Small intestine (tissue), 7 donors: Measurements from ENCODE around the gene RUNX2. TPM values are rescaled to one million over a fixed set of nuclear protein-coding genes. Genes with fewer than 3 reads are reported as not detected.
A peak's percentile ranks its signal among the peaks of the same experiment; 100 is the strongest.

Experiments
- DNase-seq, 2 donors: peaks; one replicate each; pipeline versions ENCODE4 v3.0.0 to v3.0.0-alpha.2; 2013
- FAIRE-seq: peaks from 2 replicates; lab custom pipeline; 2012; peaks lifted over from hg19 to GRCh38; lab: Jason Lieb, UNC
- H3K27ac ChIP-seq, 3 donors: one replicate each; pipeline ENCODE4 v1.5.1; 2013; ENCODE audit warnings: low read length in 2 of 3, mild to moderate bottlenecking in 2 of 3, control low read depth in 1 of 3, inconsistent platforms in 1 of 3, low read depth in 1 of 3, moderate library complexity in 1 of 3
- H3K27me3 ChIP-seq, 3 donors: one replicate each; pipeline ENCODE4 v1.6.1; 2013; ENCODE audit warnings: low read length in 3 of 3, inconsistent platforms in 1 of 3; ENCODE audit not compliant: control insufficient read depth in 3 of 3, insufficient read depth in 3 of 3
- H3K36me3 ChIP-seq, 3 donors: one replicate each; pipeline ENCODE4 v1.6.1; 2013; ENCODE audit warnings: low read length in 3 of 3, inconsistent platforms in 1 of 3, low read depth in 1 of 3, mild to moderate bottlenecking in 1 of 3, moderate library complexity in 1 of 3; ENCODE audit not compliant: control insufficient read depth in 3 of 3, insufficient read depth in 2 of 3
- H3K4me1 ChIP-seq, 3 donors: one replicate each; pipeline ENCODE4 v1.6.1; 2013; ENCODE audit warnings: low read length in 2 of 3, inconsistent platforms in 1 of 3, low read depth in 1 of 3, mild to moderate bottlenecking in 1 of 3, moderate library complexity in 1 of 3; ENCODE audit not compliant: control insufficient read depth in 3 of 3, insufficient read depth in 2 of 3
- H3K4me3 ChIP-seq, 3 donors: one replicate each; pipeline ENCODE4 v1.5.1; 2013; ENCODE audit warnings: low read length in 3 of 3, control low read depth in 1 of 3, inconsistent platforms in 1 of 3, low read depth in 1 of 3, mild to moderate bottlenecking in 1 of 3, moderate library complexity in 1 of 3
- H3K9me3 ChIP-seq, 2 donors: one replicate each; pipeline ENCODE4 v1.6.1; 2013; ENCODE audit warnings: low read depth in 1 of 2, low read length in 1 of 2; ENCODE audit not compliant: control insufficient read depth in 2 of 2, insufficient read depth in 1 of 2
- WGBS, 3 donors: extraction: QIAGEN DNeasy Blood & Tissue Kit; methylation state at CpG; one replicate each; pipeline ENCODE4 v1.1.7; 2013; 5-methylcytosine and 5-hydroxymethylcytosine counted together
- polyA plus RNA-seq, 4 donors: library from polyadenylated mRNA; stranded (reverse) in 3 of 4; unstranded in 1 of 4; fragments of 200-250 nt in 3 of 4; fragments of 120-200 nt in 1 of 4; gene quantifications; one replicate each; pipeline versions ENCODE4 v1.2.1 to v1.2.3, GENCODE V29; 2013
- donor health status: healthy with polysubstance abuse.
- donor health status: control.
- donor health status: control.
- donor health status: Bipolar disorder and iron deficiency.
- donor health status: healthy.

RUNX2 gene
- polyA plus RNA-seq, 4 donors = under 0.01 to 2.5 (median 0.94) TPM

GRCh38 chr6:45366534-45366933 lies 38.4 kb downstream of the RUNX2 start:
- no peak for FAIRE-seq
- no peak overlapping the region for H3K27ac ChIP-seq
- 90 to 96% (median 94%) methylated on average over 1 of the region's 1 CpG for WGBS, 3 donors
- no peaks in the 10 kb centered on the region for H3K27me3 ChIP-seq
- no peaks in the 10 kb centered on the region for H3K4me1 ChIP-seq
- peaks cover 0 to 2% (median 2%) of the 10 kb centered on the region in 3 donors for H3K36me3 ChIP-seq
- no peaks in the 10 kb centered on the region for H3K9me3 ChIP-seq
- no peak overlapping the region for H3K4me3 ChIP-seq
- DNase-seq = peak in 1 of 2 donors; percentile 19

GRCh38 chr6:45367999-45368398 lies 39.9 kb downstream of the RUNX2 start:
- H3K9me3 ChIP-seq = no peaks in the 10 kb centered on the region
- H3K27me3 ChIP-seq = no peaks in the 10 kb centered on the region
- H3K4me3 ChIP-seq = no peak overlapping the region
- peaks cover 0 to 2% (median 0%) of the 10 kb centered on the region in 3 donors for H3K4me1 ChIP-seq
- H3K27ac ChIP-seq = no peak overlapping the region
- DNase-seq = no peak
- no peaks in the 10 kb centered on the region for H3K36me3 ChIP-seq
- FAIRE-seq = no peak

GRCh38 chr6:45369870-45370269 lies 41.7 kb downstream of the RUNX2 start:
- no peak overlapping the region for H3K27ac ChIP-seq
- WGBS, 3 donors = 87 to 100% (median 92%) methylated on average over 1 of the region's 1 CpG
- no peaks in the 10 kb centered on the region for H3K36me3 ChIP-seq
- H3K4me1 ChIP-seq = peaks cover 0 to 2% (median 0%) of the 10 kb centered on the region in 3 donors
- no peak for DNase-seq
- H3K27me3 ChIP-seq = no peaks in the 10 kb centered on the region
- no peak overlapping the region for H3K4me3 ChIP-seq
- no peak for FAIRE-seq
- H3K9me3 ChIP-seq = no peaks in the 10 kb centered on the region

- Histone ChIP-seq H3K27ac (no peak overlapping the region), H3K9me3 (no peaks in the 10 kb centered on the region), H3K27me3 (no peaks in the 10 kb centered on the region), H3K36me3 (no peaks in the 10 kb centered on the region), H3K4me3 (no peak overlapping the region), H3K4me1 (peaks cover 2 to 6% (median 3%) of the 10 kb centered on the region in 3 donors)
- no peak for FAIRE-seq
- WGBS, 3 donors = 70 to 76% (median 73%) methylated on average over 3 of the region's 3 CpGs
- DNase-seq = no peak
Measured at GRCh38 chr6:45371924-45372573, 43.9 kb downstream of the RUNX2 start.

GRCh38 chr6:45375449-45375848 lies 47.3 kb downstream of the RUNX2 start:
- Histone ChIP-seq H3K4me1 (peaks cover 2 to 10% (median 3%) of the 10 kb centered on the region in 3 donors), H3K4me3 (no peak overlapping the region), H3K9me3 (no peaks in the 10 kb centered on the region), H3K27ac (no peak overlapping the region), H3K36me3 (no peaks in the 10 kb centered on the region), H3K27me3 (no peaks in the 10 kb centered on the region)
- FAIRE-seq (no peak), DNase-seq (no peak)
- 83 to 86% (median 84%) methylated on average over 3 of the region's 3 CpGs for WGBS, 3 donors

- FAIRE-seq (peak; percentile 41), DNase-seq (peak; percentile 5 to 36)
- Histone ChIP-seq H3K4me3 (peak overlapping the region in 2 of 3 donors; percentile 82 to 88), H3K4me1 (peaks cover 2 to 10% (median 3%) of the 10 kb centered on the region in 3 donors), H3K9me3 (no peaks in the 10 kb centered on the region), H3K27me3 (no peaks in the 10 kb centered on the region), H3K36me3 (no peaks in the 10 kb centered on the region), H3K27ac (peak overlapping the region in 2 of 3 donors; percentile 99)
- WGBS, 3 donors = 16 to 30% (median 28%) methylated on average over 11 of the region's 11 CpGs
Measured at GRCh38 chr6:45376310-45377042, 48.3 kb downstream of the RUNX2 start.

- peak overlapping the region; percentile 66 to 99 (median 99) for H3K27ac ChIP-seq
- no peaks in the 10 kb centered on the region for H3K27me3 ChIP-seq
- H3K4me3 ChIP-seq = peak overlapping the region; percentile 75 to 88 (median 82)
- H3K4me1 ChIP-seq = peaks cover 0 to 10% (median 3%) of the 10 kb centered on the region in 3 donors
- DNase-seq = peak in 1 of 2 donors; percentile 28
- no peaks in the 10 kb centered on the region for H3K9me3 ChIP-seq
- no peak for FAIRE-seq
- 1 to 2% (median 1%) methylated on average over 21 of the region's 21 CpGs for WGBS, 3 donors
- no peaks in the 10 kb centered on the region for H3K36me3 ChIP-seq
Measured at GRCh38 chr6:45377043-45377553, 49.0 kb downstream of the RUNX2 start.

GRCh38 chr6:45377554-45378333 lies 49.6 kb downstream of the RUNX2 start, which contains the start of gene SUPT3H:
TSS of gene SUPT3H (minus strand) at chr6:45377934.
- H3K27ac ChIP-seq = peak within 1 kb of the TSS; percentile 66 to 99 (median 99)
- WGBS, 3 donors = 0 to 1% (median 1%) methylated on average over 60 to 75 of the region's 75 CpGs
- H3K27me3 ChIP-seq = no peaks in the 10 kb centered on the region
- H3K4me1 ChIP-seq = peaks cover 0 to 10% (median 3%) of the 10 kb centered on the region in 3 donors
- FAIRE-seq (no peak), DNase-seq (peak; percentile 90 to 98)
- peak within 1 kb of the TSS; percentile 75 to 88 (median 82) for H3K4me3 ChIP-seq
- no peaks in the 10 kb centered on the region for H3K9me3 ChIP-seq
- H3K36me3 ChIP-seq = no peaks in the 10 kb centered on the region
